GM18870 (cell line): ENCODE measurements around the gene EHMT1.
"Not testable (repeated sequence)": the region's sequence is repeated elsewhere in the genome, so short reads cannot be mapped to it uniquely, and the experiment has no call there.

ENCODE experiments used
- ATAC-seq: cut with Tn5 transposase; IDR thresholded peaks from one replicate; pipeline ENCODE4 v1.9.1; 2021; ENCODE audit warnings: moderate library complexity; ENCODE audit not compliant: unreplicated experiment

The EHMT1 gene

DNA sequence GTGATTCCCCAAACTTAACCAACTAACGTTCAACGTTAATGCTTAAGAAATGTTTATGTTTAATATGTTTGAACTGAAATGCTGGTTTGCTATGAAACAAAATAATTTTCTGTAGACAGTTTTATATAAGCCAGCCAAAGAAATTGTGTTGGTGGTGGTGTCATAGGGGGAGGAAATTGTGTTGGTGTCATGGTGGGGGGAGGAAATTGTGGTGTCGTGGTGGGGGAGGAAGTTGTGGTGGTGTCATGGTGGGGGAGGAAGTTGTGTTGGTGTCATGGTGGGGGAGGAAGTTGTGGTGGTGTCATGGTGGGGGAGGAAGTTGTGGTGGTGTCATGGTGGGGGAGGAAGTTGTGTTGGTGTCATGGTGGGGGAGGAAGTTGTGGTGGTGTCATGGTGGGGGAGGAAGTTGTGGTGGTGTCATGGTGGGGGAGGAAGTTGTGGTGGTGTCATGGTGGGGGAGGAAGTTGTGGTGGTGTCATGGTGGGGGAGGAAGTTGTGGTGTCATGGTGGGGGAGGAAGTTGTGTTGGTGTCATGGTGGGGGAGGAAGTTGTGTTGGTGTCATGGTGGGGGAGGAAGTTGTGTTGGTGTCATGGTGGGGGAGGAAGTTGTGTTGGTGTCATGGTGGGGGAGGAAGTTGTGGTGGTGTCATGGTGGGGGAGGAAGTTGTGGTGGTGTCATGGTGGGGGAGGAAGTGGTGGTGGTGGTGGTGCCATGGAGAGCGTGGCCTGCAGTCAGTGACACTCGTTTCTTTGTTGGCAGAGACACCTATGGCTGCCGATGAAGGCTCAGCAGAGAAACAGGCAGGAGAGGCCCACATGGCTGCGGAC, 97.3 kb downstream of the EHMT1 start:
- ATAC-seq: not testable (repeated sequence)

DNA sequence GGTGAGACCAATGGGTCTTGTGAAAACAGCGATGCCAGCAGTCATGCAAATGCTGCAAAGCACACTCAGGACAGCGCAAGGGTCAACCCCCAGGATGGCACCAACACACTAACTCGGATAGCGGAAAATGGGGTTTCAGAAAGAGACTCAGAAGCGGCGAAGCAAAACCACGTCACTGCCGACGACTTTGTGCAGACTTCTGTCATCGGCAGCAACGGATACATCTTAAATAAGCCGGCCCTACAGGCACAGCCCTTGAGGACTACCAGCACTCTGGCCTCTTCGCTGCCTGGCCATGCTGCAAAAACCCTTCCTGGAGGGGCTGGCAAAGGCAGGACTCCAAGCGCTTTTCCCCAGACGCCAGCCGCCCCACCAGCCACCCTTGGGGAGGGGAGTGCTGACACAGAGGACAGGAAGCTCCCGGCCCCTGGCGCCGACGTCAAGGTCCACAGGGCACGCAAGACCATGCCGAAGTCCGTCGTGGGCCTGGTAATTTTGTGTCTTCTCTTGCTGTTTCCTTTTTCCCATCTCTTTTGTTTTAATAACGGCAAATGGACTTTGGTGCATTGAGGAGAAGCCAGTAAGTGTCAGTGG, 98.0 kb downstream of the EHMT1 start:
- no peak for ATAC-seq

DNA sequence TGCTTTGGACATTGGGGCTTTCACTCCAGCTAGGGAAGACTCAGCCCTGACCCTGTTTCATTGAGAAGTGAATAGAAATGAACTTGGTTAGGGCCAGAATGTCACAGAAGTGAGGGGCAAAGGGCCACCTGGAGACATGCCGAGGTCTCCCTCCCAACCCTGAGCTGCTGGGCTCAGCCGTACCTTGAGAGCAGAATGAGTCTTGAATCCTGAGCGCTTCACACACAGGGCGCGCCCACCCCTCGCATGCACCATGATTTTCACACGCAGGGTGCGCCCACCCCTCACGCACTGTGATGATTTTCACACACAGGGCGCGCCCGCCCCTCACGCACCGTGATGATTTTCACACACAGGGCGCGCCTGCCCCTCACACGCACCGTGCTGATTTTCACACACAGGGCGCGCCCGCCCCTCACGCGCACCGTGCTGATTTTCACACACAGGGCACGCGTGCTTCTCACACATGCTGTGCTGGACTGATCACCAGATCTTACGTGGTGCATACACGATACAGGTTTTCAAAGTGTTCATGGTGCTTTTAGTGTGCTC, 99.0 kb downstream of the EHMT1 start:
- ATAC-seq: no peak

DNA sequence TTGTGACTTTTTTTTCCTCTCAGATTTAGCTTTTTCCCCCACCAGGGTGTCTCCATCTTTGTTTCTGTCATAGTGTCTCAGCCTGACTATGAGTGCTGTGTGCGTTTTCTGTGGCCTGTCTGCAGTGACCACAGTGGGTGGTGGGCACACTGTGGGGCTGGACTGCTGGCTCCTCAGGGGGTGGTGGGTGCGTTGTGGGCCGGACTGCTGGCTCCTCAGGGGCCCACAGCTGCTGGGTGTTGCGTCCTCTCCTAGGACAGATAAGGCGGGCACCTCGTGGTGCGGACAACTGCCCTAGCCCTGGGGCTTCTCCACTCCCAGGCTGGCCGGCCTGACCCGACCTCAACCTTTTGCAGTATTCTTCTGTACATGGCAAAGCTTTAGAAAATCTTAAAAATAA, 100.4 kb downstream of the EHMT1 start:
- no peak for ATAC-seq

DNA sequence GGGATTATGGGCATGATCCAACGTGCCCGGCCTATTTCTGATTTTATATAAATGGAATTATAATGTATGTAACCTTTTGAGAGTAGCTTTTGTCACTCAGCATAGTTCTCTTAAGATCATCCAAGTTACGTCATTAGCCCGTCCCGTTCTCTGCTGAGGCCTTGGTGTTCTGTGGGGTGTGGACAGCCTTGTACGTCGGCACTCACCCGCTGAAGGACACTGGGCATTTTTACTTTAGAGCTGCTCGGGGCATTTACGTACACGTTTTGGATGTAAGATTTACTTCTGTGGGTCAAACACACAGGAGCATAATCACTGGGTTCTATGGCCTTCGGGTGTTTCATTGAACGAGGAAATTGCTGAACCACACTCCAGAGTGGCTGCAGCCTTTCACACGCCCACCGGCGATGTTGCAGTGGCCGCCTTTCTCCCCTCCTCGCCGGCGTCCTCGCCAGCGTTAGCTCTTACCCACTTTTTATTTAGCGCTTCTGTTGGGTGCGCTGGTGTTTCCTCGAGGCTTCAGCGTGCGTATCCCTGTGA, 101.8 kb downstream of the EHMT1 start:
- ATAC-seq: no peak

DNA sequence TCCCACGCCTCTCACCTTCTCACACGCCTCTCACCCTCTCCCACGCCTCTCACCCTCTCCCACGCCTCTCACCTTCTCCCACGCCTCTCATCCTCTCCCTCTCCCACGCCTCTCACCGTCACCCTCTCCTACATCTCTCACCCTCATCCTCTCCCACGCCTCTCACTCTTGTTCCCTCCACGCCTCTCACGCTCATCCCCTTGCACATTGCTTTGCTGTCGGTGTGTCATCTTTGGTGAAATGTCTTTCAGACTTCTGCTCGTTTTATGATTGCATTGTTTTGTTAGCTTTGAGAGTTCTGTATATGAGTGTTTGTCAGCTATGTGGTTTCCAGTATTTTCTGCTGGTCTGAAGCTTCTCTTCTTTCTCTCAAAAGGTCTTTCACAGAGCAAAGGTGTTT, 102.7 kb downstream of the EHMT1 start:
- ATAC-seq: no peak

DNA sequence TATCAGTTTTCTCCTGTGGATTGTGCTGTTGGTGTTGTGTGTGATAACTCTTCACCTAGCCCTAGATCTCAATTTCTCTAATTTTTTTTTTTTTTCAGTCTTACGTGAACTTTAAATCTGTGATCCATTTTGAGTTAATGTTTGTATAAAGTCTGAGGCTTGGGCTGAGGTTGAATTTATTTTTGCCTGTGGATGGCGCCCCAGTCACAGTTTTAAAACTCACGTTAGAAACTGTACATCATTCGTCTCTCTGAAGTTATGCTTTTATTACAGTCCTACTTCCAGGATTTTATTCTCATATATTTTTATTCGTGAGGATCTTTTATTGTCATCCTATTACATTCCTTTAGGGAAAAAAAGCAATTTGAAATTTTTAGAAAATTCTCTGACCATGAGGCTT, 103.1 kb downstream of the EHMT1 start:
- no peak for ATAC-seq

DNA sequence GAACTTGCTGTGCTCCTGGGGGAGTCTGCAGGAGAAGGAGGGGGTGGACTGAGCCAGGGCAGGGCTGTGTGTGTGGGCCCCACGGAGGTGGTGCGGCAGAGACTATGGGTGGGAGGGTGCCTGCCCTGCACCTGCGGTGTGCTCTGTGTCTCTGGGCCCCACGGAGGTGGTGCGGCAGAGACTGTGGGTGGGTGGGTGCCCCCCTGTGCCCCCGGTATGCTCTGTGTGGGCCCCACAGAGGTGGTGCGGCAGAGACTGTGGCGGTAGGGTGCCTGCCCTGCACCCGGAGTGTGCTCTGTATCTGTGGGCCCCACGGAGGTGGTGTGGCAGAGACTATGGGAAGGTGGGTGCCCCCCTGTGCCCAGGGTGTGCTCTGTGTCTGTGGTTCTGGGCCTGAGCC, 103.7 kb downstream of the EHMT1 start:
- ATAC-seq: no peak

DNA sequence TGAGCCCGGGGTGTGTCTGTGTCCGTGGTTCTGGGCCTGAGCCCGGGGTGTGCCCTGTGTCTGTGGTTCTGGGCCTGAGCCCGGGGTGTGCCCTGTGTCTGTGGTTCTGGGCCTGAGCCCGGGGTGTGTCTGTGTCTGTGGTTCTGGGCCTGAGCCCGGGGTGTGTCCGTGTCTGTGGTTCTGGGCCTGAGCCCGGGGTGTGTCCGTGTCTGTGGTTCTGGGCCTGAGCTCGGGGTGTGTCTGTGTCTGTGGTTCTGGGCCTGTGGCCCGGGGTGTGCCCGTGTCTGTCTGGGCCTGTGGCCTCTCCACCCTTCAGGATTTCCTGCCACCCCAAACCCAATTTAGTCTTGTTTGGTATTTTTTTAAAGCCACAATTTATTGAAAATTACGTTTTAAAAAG, 104.6 kb downstream of the EHMT1 start:
- ATAC-seq: not testable (repeated sequence)

DNA sequence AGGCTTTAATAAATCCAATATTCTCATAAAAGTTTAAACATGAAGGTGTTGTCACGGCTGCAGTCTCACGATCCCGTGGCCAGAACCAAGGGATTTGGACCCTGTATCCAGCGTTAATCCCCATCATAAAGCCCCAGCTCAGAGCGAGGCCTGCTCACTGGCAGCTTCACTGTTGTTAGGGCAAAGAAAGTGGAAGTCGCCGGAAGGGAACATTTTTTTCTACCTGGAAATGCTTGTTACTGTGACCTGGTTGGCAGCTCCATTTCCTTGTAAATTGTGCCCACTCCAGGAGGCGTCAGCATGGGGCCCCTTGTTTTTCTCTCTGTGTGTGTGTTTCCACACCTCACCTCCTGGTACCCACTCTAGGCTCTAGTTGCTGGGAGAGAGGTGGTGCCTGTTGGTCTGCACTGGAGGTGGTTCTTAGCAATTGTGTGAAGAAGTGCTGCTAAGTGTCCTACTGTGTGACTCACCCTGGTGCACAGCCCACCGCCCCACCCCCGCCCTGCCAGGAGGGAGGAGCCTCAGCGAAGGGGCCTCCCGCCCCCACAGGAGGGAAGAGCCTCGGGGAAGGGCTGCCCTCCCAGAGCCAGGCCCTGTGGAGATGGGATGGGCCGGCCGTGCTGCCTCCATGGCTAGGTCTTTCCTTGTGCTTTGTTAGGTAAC, 105.1 kb downstream of the EHMT1 start:
- ATAC-seq: no peak

DNA sequence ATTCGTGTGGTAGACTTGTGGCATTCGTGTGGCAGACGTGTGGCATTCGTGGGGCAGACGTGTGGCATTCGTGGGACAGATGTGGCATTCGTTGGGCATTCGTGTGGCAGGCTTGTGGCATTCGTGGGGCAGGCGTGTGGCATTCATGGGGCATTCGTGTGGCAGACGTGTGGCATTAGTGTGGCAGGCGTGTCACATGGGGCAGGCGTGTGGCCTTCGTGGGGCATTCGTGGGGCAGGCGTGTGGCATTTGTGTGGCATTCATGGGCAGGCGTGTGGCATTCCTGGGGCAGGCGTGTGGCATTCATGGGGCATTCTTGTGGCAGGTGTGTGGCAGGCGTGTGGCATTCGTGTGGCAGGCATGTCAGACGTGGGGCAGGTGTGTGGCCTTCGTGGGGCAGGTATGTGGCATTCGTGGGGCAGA, 106.0 kb downstream of the EHMT1 start:
- ATAC-seq: no peak

DNA sequence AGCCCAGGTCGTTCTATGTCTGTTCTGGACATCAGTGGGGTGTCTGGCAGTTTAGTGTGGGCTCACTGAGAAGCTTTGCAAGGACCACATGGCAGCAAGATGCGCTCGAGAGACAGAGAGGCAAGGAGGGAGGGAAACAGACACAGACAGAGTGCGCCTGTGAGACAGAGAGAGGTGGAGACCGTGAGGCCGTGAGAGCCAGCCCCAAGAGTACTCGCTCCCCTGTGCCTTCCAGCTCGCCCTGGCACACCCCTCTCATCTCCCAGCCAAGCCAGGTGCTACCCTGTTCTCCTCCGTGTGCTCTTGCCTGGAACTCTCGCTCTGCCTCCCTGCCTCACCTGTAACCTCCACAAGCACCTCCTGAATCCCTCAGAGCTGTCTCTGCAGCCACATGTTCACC, 106.8 kb downstream of the EHMT1 start:
- no peak for ATAC-seq

DNA sequence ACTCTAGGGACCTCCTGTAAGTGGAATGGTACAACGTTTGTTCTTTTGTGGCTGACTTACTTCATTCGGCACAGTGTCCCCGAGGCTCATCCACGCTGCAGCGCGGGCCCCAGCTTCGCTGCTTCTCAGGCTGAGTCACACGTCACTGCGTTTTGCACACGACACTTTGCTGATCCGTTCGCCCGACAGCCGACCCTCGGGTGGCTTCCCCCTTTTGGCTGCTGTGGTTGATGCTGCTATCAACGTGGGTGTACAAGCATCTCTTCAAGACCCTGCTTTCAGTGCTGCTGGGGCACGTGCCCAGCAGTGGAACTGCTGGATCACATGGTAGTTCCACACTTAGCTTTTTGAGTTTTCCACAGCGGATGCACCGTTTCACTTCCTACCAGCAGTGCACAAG, 107.5 kb downstream of the EHMT1 start:
- ATAC-seq: not testable (repeated sequence)

DNA sequence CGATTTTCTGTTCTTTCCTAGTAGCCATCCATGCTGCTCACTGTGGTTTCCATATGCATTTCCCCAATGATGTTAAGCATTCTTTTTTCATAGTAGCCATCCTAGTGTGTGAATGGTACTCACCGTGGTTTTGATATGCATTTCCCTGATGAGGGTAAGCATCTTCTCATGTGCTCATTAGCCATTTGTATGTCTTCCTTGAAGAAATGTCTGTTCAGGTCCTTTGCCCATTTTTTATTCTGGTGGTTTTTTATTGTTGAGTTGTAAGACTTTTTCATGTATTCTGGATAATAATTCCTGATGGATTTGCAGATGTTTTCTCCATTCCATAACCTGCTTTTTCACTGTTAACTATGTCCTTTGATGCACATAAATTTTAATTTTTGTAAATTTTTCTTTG, 108.0 kb downstream of the EHMT1 start:
- no peak for ATAC-seq

DNA sequence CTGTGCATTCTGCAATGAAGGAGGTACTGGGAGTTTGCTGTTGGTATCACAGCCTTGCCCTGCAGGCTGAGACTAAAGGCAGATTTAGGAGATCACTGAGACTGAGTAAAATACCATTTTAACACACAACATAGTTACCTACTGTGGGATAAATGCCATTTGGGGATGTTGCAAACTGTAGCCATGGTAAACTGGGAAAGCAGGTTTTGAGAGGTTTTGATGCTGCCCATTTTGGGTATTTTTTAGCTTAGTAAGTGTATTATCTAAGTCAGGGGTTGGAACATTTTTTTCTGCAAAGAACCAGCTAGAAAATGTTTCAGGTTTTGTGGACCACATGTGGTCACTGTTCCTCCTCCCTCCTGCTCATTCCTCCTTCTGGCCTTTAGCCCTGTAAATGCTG, 108.9 kb downstream of the EHMT1 start:
- no peak for ATAC-seq

DNA sequence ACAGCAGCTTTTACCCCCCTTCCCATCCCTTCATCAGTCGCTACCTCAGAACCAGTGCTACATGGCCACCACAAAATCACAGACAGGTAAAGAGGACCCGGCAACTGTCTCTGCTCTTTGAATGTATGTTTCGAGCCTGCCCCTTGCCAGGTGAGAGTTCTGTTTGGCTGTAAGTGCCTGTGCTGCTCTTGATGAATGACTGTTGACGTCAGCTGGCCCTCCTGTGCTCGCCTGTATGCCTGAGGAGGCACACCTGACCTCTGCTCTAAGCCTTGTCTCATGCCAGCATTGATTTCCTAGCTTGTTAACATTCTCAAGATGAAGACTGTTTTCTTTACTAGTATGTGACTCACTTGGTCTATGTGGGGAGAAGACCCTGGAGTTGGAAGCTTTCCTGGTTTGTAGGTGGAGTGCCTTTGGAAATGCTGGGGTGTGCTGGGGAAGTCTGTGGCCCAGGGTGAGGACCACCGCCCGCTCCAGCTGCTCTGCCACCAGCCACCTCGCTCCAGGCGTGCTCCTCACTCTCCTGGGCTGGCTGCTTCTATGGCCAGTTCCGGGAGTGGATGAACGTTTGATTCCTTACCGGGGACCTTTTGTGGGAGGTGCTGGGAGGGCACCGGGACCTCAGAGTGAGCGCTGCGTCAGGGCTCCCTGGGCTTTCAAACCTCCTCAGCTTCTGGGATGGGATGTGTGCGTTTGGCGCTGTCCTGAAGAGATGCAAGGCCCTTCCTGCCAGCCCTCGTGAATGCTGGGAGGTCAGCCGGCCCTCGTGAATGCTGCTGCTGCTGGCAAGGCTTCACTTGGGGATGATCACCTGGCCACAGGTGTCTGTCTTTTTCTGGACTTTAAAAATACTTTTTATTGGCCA, 109.9 kb downstream of the EHMT1 start:
- no peak for ATAC-seq

DNA sequence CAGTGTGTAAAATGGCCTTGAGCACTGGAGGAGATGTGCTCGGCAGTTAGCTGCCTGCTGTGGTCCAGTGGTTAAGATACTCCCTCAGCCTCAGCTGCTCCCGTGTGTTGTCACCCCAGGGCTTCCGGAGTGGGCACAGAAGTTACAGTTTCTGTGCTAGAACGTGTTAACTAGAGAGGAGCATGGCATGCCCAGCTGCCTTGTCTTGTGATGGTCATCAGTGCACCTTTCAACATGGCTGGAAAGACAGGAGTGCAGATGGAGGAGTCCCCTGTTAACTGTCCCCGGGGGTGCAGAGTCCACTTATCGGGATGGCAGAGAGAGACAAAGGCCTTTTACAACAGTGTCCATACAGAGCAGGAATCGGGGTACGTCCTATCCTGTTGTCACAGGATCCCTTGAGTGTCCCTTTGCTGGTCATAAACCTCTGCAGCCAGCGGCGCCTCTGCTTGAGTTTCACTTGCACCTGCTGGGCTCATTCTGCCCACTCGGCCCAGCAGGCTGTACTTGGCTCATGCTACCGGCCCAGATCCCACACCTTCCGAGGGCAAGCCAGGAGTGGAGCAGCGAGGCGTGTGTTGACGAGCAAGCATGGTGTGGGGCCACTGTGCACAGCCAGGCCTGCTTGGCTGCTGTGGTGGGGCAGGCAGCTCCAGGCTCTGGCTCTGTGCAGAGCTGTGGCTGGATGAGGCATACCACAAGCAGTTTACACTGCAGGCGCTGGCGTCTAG, 112.6 kb downstream of the EHMT1 start:
- ATAC-seq: no peak

DNA sequence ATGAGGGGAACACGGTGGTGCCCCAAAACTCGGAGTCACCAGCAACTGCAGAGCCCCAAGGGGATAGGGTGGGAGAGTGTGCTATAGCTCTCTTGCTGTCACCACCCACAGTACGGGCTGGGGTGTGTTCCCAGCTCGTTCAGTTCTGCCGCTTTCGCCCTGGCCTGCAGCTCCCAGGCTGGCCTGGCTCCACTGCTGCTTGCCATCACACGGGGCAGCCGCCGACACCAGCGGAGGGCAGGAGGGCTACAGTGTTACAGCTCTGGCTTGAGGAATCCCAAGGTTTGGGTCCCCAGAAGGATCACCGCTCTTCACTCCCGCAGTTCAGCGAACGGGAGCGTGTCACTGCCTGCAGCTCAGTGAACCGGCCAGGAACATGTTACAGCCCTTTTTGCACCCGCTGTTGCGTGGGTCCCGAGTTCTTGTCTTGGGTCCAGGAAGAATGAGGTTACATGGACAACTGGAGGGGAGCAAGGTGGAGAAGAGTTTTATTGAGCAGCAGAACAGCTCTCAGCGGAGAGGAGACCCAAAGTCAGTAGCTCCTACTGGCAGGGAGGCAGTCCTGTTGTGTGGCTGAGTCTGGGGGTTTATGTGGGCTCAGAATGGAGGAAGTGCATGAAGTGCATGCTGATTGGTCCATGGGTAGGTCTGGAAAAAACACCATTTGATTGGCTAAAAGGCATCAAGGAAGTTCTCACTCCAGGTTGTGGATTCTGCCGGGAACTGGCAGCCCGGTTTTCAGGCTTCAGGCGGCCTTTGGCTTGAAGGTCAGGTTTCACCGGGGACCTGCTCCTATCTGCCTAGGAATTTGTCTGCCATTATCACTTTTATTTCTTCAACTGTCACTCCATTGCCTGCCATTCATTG, 113.4 kb downstream of the EHMT1 start:
- no peak for ATAC-seq

DNA sequence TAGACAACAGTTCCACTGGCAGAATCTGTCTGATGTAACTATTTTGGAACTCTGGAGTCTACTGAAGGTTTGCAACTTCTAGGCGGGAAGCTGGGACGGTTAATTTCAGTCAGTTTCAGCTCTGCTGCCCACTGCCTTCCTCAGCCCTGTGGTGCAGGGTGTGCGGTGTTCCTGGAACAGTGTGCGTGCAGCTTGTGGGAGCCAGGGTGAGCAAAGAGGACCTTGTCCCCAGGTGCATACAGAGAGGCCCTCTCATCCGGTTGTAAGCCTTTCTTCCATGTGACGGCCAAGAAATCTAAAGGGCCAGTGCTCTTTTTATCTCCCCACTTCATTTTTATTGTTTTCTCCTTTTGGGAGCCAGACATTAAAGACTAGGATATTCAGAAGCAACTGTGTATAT, 114.6 kb downstream of the EHMT1 start:
- no peak for ATAC-seq
